Measurements from ENCODE around the gene NSUN7.

The NSUN7 gene

DNA sequence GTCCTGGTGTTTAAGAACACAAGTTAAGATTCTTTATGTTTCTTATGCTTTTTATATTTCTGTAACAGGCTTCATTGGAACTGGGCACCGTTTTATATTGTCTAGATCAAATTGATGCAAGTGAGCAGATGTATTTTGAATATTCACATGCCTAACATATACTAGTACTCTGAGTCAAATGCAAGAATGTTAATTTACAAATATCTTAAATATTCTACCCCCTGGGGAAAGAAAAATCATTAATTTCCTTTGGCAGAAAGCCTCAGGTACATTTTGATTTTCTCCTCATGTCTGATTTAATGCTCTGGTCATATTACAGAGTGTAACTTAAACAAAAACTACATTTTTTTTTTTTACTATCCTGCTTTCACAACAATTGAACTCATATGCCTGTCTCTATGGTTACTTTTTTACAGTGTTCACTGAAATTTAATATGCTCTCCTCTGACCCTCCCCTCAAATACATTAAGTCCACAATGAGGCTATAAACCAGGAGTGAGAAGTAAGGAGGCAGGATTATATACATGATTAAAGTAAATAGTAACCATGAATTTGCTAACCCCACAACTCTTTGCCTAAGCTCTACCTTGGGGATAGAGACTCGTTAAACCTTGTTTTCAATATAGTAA is 2.4 kb upstream of the NSUN7 start:
- TF ChIP-seq TAF1 (IDR thresholded peaks at IDR 0.05; ENCODE audit: borderline replicate concordance, insufficient read depth, low read length), result no peak
- TF ChIP-seq, protein P1, sequence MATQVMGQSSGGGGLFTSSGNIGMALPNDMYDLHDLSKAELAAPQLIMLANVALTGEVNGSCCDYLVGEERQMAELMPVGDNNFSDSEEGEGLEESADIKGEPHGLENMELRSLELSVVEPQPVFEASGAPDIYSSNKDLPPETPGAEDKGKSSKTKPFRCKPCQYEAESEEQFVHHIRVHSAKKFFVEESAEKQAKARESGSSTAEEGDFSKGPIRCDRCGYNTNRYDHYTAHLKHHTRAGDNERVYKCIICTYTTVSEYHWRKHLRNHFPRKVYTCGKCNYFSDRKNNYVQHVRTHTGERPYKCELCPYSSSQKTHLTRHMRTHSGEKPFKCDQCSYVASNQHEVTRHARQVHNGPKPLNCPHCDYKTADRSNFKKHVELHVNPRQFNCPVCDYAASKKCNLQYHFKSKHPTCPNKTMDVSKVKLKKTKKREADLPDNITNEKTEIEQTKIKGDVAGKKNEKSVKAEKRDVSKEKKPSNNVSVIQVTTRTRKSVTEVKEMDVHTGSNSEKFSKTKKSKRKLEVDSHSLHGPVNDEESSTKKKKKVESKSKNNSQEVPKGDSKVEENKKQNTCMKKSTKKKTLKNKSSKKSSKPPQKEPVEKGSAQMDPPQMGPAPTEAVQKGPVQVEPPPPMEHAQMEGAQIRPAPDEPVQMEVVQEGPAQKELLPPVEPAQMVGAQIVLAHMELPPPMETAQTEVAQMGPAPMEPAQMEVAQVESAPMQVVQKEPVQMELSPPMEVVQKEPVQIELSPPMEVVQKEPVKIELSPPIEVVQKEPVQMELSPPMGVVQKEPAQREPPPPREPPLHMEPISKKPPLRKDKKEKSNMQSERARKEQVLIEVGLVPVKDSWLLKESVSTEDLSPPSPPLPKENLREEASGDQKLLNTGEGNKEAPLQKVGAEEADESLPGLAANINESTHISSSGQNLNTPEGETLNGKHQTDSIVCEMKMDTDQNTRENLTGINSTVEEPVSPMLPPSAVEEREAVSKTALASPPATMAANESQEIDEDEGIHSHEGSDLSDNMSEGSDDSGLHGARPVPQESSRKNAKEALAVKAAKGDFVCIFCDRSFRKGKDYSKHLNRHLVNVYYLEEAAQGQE (IDR thresholded peaks at IDR 0.05; ENCODE audit: insufficient read depth in 1 of 2, low read depth in 2 of 2, low read length in 2 of 2), result no peak
- no peak for TF ChIP-seq FOXP2 (optimal IDR thresholded peaks at IDR 0.05; ENCODE audit: borderline replicate concordance, extremely low read depth, extremely low read length, insufficient read depth)

DNA sequence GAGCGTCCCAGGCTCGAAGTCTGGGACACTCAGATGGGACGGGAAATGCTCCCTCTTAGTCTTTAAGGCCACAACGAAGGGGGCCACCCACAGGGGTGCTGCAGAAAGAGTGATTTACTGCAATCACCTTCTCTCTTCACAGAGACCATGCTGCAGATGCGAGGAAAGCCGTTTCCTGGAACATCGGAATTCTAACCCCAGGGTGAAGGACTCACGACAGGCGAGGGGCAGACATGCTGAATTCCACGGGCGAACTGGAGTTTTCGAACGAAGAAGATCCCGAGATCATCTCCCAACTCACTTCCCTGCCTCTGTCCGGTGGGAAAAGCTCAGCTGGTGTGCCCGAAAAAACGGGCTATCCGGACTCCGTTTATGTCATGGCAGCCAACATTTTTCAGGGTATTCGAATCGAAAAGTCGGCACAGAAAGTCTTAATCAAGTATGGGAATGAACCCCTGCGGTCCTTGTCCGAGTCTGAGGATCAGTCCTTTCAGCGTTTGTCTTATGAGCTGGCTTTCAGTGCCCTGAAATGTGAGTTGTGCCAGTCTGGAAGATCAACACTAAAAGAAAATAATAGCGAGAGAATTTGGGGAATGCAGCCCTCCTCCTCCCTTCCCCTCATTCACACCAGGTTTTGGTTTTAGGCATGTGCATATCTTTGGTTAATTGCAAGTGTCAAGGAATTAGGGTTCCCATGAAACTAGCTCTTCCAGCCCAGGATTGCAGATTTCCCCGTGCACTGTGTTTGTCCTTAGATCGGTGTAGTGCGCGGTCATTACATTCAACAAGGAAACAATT is 905 bp downstream of the NSUN7 start:
- TF ChIP-seq FOXP2 (optimal IDR thresholded peaks at IDR 0.05; ENCODE audit: borderline replicate concordance, extremely low read depth, extremely low read length, insufficient read depth) (no peak), SIN3A (IDR thresholded peaks at IDR 0.05; ENCODE audit: borderline replicate concordance, insufficient read depth, low read length) (no peak), POLR2AphosphoS5 (IDR thresholded peaks at IDR 0.05; ENCODE audit: low read depth, low read length) (no peak), TAF1 (IDR thresholded peaks at IDR 0.05; ENCODE audit: borderline replicate concordance, insufficient read depth, low read length) (no peak)
- TF ChIP-seq, protein P1 (IDR thresholded peaks at IDR 0.05; ENCODE audit: insufficient read depth in 1 of 2, low read depth in 2 of 2, low read length in 2 of 2), result no peak

DNA sequence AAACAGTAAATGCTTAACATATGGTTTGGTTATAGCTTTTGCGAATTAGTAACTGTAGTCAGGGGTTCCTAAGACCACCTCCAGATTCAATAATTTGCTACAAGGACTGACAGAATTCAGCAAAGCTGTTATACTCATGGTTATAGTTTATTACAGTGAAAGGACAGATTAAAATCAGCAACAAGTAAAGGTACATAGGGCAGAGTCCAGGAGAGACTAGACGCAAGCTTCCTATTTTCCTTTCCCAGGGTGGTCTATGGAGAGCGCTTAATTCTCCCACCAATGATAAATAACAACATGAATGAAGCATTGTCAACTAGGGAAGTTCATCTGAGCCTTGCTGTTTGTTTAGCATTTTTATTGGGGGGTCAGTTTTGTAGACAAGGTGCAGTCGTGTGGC is 5.9 kb downstream of the NSUN7 start:
- TF ChIP-seq, protein P1 (IDR thresholded peaks at IDR 0.05; ENCODE audit: insufficient read depth in 1 of 2, low read depth in 2 of 2, low read length in 2 of 2), result no peak
- TF ChIP-seq SIN3A (IDR thresholded peaks at IDR 0.05; ENCODE audit: borderline replicate concordance, insufficient read depth, low read length), result no peak
- no peak for TF ChIP-seq POLR2AphosphoS5 (IDR thresholded peaks at IDR 0.05; ENCODE audit: low read depth, low read length)
- no peak for TF ChIP-seq FOXP2 (optimal IDR thresholded peaks at IDR 0.05; ENCODE audit: borderline replicate concordance, extremely low read depth, extremely low read length, insufficient read depth)
- TF ChIP-seq TAF1 (IDR thresholded peaks at IDR 0.05; ENCODE audit: borderline replicate concordance, insufficient read depth, low read length), result no peak

DNA sequence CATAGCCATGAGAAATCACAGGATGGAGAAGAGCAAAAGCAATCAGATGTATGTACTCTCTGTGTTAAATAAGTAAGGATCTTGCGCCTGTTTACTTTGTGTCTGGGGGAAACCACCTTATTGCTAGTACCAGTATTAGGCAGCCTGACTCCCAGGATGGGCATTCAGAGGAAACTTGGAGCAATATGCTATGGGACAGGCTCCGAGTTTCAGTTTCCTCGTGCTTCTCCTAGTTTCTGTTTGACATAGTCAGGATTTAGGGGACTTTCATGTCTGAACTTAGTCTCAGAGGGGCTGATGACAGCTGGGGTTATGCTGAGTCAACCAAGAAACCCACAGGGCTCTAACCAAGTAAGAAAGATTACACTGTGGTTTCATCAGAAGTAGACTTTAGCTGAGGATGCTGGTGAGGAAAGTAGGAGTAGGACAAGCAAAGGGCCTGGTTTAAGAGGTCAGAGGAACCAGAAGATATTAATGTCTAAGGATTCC is 13.5 kb downstream of the NSUN7 start:
- no peak for TF ChIP-seq SIN3A (IDR thresholded peaks at IDR 0.05; ENCODE audit: borderline replicate concordance, insufficient read depth, low read length)
- TF ChIP-seq POLR2AphosphoS5 (IDR thresholded peaks at IDR 0.05; ENCODE audit: low read depth, low read length), result no peak

DNA sequence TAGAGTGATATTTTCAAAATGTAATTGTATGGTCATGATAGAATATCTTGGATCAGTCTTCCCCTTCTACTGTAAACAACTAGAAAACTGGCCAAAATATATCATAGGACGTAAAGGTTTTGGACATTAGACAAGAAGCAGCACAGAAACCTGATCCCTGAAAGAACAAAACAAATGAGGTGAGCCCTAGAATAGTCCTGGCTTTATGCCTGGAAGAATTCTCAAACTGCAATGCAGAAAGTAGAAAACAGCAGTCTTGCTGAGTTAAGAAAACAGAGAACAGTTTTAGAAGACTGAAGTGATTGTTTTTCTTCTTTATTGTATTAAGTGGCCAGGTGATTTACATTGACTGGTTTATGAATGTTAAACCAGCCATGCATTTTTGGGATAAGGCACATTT is 19.5 kb downstream of the NSUN7 start:
- TF ChIP-seq POLR2AphosphoS5 (IDR thresholded peaks at IDR 0.05; ENCODE audit: low read depth, low read length), result no peak
- no peak for TF ChIP-seq TAF1 (IDR thresholded peaks at IDR 0.05; ENCODE audit: borderline replicate concordance, insufficient read depth, low read length)
- TF ChIP-seq, protein P1 (IDR thresholded peaks at IDR 0.05; ENCODE audit: insufficient read depth in 1 of 2, low read depth in 2 of 2, low read length in 2 of 2), result no peak
- no peak for TF ChIP-seq FOXP2 (optimal IDR thresholded peaks at IDR 0.05; ENCODE audit: borderline replicate concordance, extremely low read depth, extremely low read length, insufficient read depth)
- TF ChIP-seq SIN3A (IDR thresholded peaks at IDR 0.05; ENCODE audit: borderline replicate concordance, insufficient read depth, low read length), result no peak

All from PFSK-1 (cell line).